ENCODE results near the gene HHAT. TPM values are rescaled to one million over a fixed set of nuclear protein-coding genes. Genes with fewer than 3 reads are reported as not detected.

Gene HHAT
- polyA plus RNA-seq, 3 donors from 2014 or later = 0.38 to 1.4 TPM; not detected in 1

- H3K4me3 Mint-ChIP-seq = no peak overlapping the region
- H3K4me1 Mint-ChIP-seq = no peaks in the 10 kb centered on the region
- H3K27ac Mint-ChIP-seq = no peak overlapping the region
- DNase-seq = no peak
- no peaks in the 10 kb centered on the region for H3K36me3 Mint-ChIP-seq
- peaks cover 2 to 3% (median 3%) of the 10 kb centered on the region in 3 donors for H3K27me3 Mint-ChIP-seq (ENCODE audit: low read depth in 3 of 3)
- H3K9me3 Mint-ChIP-seq = no peaks in the 10 kb centered on the region
Measured at GRCh38 chr1:210300923-210301614, 27.6 kb upstream of the HHAT start.

GRCh38 chr1:210301615-210302000 lies 27.1 kb upstream of the HHAT start:
- Mint-ChIP-seq H3K27ac (no peak overlapping the region), H3K36me3 (no peaks in the 10 kb centered on the region), H3K27me3 (ENCODE audit: low read depth in 3 of 3) (peaks cover 2 to 3% (median 3%) of the 10 kb centered on the region in 3 donors), H3K9me3 (no peaks in the 10 kb centered on the region), H3K4me1 (no peaks in the 10 kb centered on the region), H3K4me3 (no peak overlapping the region)
- DNase-seq = no peak

- Mint-ChIP-seq H3K27me3 (ENCODE audit: low read depth in 3 of 3) (peaks cover 2 to 7% (median 3%) of the 10 kb centered on the region in 3 donors), H3K36me3 (no peaks in the 10 kb centered on the region), H3K27ac (no peak overlapping the region), H3K4me1 (no peaks in the 10 kb centered on the region), H3K4me3 (no peak overlapping the region), H3K9me3 (no peaks in the 10 kb centered on the region)
- no peak for DNase-seq
Measured at GRCh38 chr1:210302501-210302900, 26.2 kb upstream of the HHAT start.

- H3K4me3 Mint-ChIP-seq = no peak overlapping the region
- H3K27ac Mint-ChIP-seq = no peak overlapping the region
- H3K36me3 Mint-ChIP-seq = no peaks in the 10 kb centered on the region
- no peak for DNase-seq
- H3K4me1 Mint-ChIP-seq = no peaks in the 10 kb centered on the region
- H3K27me3 Mint-ChIP-seq (ENCODE audit: low read depth in 3 of 3) = peaks cover under 1 to 7% (median 3%) of the 10 kb centered on the region in 3 donors
- no peaks in the 10 kb centered on the region for H3K9me3 Mint-ChIP-seq
Measured at GRCh38 chr1:210303391-210303790, 25.3 kb upstream of the HHAT start.

GRCh38 chr1:210310562-210311153 lies 18.0 kb upstream of the HHAT start:
- DNase-seq = no peak
- Mint-ChIP-seq H3K4me3 (peak overlapping the region in 2 of 5 donors; percentile 77 to 90), H3K4me1 (peaks cover 5 to 7% of the 10 kb centered on the region in 2 donors)

GRCh38 chr1:210311726-210312493 lies 16.8 kb upstream of the HHAT start:
- Mint-ChIP-seq H3K4me1 (peaks cover 5 to 7% of the 10 kb centered on the region in 2 donors), H3K27ac (no peak overlapping the region), H3K27me3 (ENCODE audit: low read depth in 3 of 3) (peaks cover 3 to 12% (median 5%) of the 10 kb centered on the region in 3 donors), H3K9me3 (no peaks in the 10 kb centered on the region), H3K4me3 (peak overlapping the region in 2 of 5 donors; percentile 47 to 76), H3K36me3 (no peaks in the 10 kb centered on the region)
- no peak for DNase-seq

More at GRCh38 chr1:210310562-210311153, 18.0 kb upstream of the HHAT start:
- Mint-ChIP-seq H3K27ac (no peak overlapping the region), H3K36me3 (no peaks in the 10 kb centered on the region), H3K27me3 (ENCODE audit: low read depth in 3 of 3) (peaks cover 3 to 12% (median 5%) of the 10 kb centered on the region in 3 donors), H3K9me3 (no peaks in the 10 kb centered on the region)

GRCh38 chr1:210313046-210313595 lies 15.6 kb upstream of the HHAT start:
- no peak overlapping the region for H3K27ac Mint-ChIP-seq
- DNase-seq = no peak
- no peaks in the 10 kb centered on the region for H3K9me3 Mint-ChIP-seq
- peaks cover 5 to 7% of the 10 kb centered on the region in 2 donors for H3K4me1 Mint-ChIP-seq
- H3K4me3 Mint-ChIP-seq = no peak overlapping the region
- H3K27me3 Mint-ChIP-seq (ENCODE audit: low read depth in 3 of 3) = peaks cover 3 to 10% (median 7%) of the 10 kb centered on the region in 3 donors
- no peaks in the 10 kb centered on the region for H3K36me3 Mint-ChIP-seq

- no peak overlapping the region for H3K4me3 Mint-ChIP-seq
- no peak for DNase-seq
- peaks cover 5 to 7% of the 10 kb centered on the region in 2 donors for H3K4me1 Mint-ChIP-seq
- no peaks in the 10 kb centered on the region for H3K36me3 Mint-ChIP-seq
- H3K27ac Mint-ChIP-seq = no peak overlapping the region
- no peaks in the 10 kb centered on the region for H3K9me3 Mint-ChIP-seq
- peaks cover 3 to 10% (median 8%) of the 10 kb centered on the region in 3 donors for H3K27me3 Mint-ChIP-seq (ENCODE audit: low read depth in 3 of 3)
Measured at GRCh38 chr1:210313921-210314320, 14.8 kb upstream of the HHAT start.

GRCh38 chr1:210315529-210315928 lies 13.2 kb upstream of the HHAT start:
- no peak for DNase-seq
- Mint-ChIP-seq H3K27me3 (ENCODE audit: low read depth in 3 of 3) (peaks cover 3 to 10% (median 7%) of the 10 kb centered on the region in 3 donors), H3K27ac (no peak overlapping the region), H3K4me3 (no peak overlapping the region), H3K4me1 (peaks cover 5 to 7% of the 10 kb centered on the region in 2 donors), H3K36me3 (no peaks in the 10 kb centered on the region), H3K9me3 (no peaks in the 10 kb centered on the region)

GRCh38 chr1:210321131-210321530 lies 7.6 kb upstream of the HHAT start:
- Mint-ChIP-seq H3K4me3 (no peak overlapping the region), H3K36me3 (no peaks in the 10 kb centered on the region), H3K4me1 (no peaks in the 10 kb centered on the region), H3K9me3 (peaks cover 0 to 8% (median 4%) of the 10 kb centered on the region in 6 donors), H3K27ac (no peak overlapping the region), H3K27me3 (ENCODE audit: low read depth in 3 of 3) (peaks cover 2 to 10% (median 9%) of the 10 kb centered on the region in 3 donors)
- DNase-seq = no peak

GRCh38 chr1:210321552-210321951 lies 7.2 kb upstream of the HHAT start:
- H3K9me3 Mint-ChIP-seq = peaks cover 0 to 8% (median 5%) of the 10 kb centered on the region in 6 donors
- no peaks in the 10 kb centered on the region for H3K36me3 Mint-ChIP-seq
- peaks cover 2 to 10% (median 9%) of the 10 kb centered on the region in 3 donors for H3K27me3 Mint-ChIP-seq (ENCODE audit: low read depth in 3 of 3)
- no peak overlapping the region for H3K27ac Mint-ChIP-seq
- no peaks in the 10 kb centered on the region for H3K4me1 Mint-ChIP-seq
- DNase-seq = no peak
- no peak overlapping the region for H3K4me3 Mint-ChIP-seq

- no peak for DNase-seq
- H3K36me3 Mint-ChIP-seq = no peaks in the 10 kb centered on the region
- H3K27ac Mint-ChIP-seq = no peak overlapping the region
- peaks cover 0 to 8% (median 5%) of the 10 kb centered on the region in 6 donors for H3K9me3 Mint-ChIP-seq
- H3K4me1 Mint-ChIP-seq = peaks cover 6 to 8% of the 10 kb centered on the region in 2 donors
- H3K4me3 Mint-ChIP-seq = no peak overlapping the region
- peaks cover 2 to 8% (median 6%) of the 10 kb centered on the region in 3 donors for H3K27me3 Mint-ChIP-seq (ENCODE audit: low read depth in 3 of 3)
Measured at GRCh38 chr1:210323957-210324356, 4.7 kb upstream of the HHAT start.

- H3K36me3 Mint-ChIP-seq = no peaks in the 10 kb centered on the region
- no peak for DNase-seq
- H3K9me3 Mint-ChIP-seq = peaks cover 0 to 8% (median 5%) of the 10 kb centered on the region in 6 donors
- H3K27me3 Mint-ChIP-seq (ENCODE audit: low read depth in 3 of 3) = peaks cover 6 to 11% (median 6%) of the 10 kb centered on the region in 3 donors
- no peak overlapping the region for H3K27ac Mint-ChIP-seq
- H3K4me3 Mint-ChIP-seq = no peak overlapping the region
- H3K4me1 Mint-ChIP-seq = peaks cover 12 to 14% of the 10 kb centered on the region in 2 donors
Measured at GRCh38 chr1:210325026-210325670, 3.6 kb upstream of the HHAT start.

Data from immature natural killer cell (primary cell).